ENCODE data around the gene OR5T1. TPM values are rescaled to one million over a fixed set of nuclear protein-coding genes. Genes with fewer than 3 reads are reported as not detected.

The OR5T1 gene
- not detected in 2 replicates for total RNA-seq

GRCh38 chr11:56273854-56274253, at the start of gene OR5T1:
TSS of gene OR5T1 (plus strand) at chr11:56274154. CDS start at chr11:56275639, 1,485 bp downstream.

GRCh38 chr11:56234155-56234554, 39.8 kb upstream of the OR5T1 start, which contains the start of gene OR5T2:
TSS of gene OR5T2 (minus strand) at chr11:56234255. CDS start at chr11:56233062, 1,193 bp downstream.

DNA sequence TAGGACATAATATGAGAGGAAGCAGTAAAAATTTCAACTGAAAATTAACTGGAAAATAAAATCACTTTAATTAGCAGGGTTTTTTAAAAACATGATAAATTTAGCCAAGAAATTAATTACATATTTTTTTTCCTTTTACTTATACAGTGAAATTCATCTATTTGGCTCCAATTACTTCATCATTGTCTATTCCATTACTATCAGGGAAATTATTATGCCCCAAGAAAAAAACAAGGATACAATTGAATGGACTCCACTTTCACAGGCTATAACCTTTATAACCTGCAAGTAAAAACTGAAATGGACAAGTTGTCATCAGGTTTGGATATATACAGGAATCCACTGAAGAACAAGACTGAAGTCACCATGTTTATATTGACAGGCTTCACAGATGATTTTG, 22.0 kb upstream of the OR5T1 start, which contains the start of gene OR5T3:
Gene OR5T3, plus strand, starts transcription at position 301 of the 400 bp plus-strand sequence. Its CDS starts 0 bp downstream, at position 301.

GRCh38 chr11:56292154-56292553, 18.2 kb downstream of the OR5T1 start, which contains the start of gene OR8H1:
TSS of gene OR8H1 (minus strand) at chr11:56292254. CDS start at chr11:56291062, 1,192 bp downstream.

GRCh38 chr11:56314844-56315243, 40.9 kb downstream of the OR5T1 start, which contains the start of gene OR8K3:
TSS of gene OR8K3 (plus strand) at chr11:56315144. CDS start at chr11:56318307, 3,163 bp downstream.

Other genes with a start within 250 kb of the OR5T1 start
- gene OR5AS1, start 246.5 kb upstream of the OR5T1 start, total RNA-seq = not detected in 2 replicates
- gene OR8I2, start 180.8 kb upstream of the OR5T1 start, total RNA-seq = not detected in 2 replicates
- not detected in 2 replicates for gene OR8H2, start 170.5 kb upstream of the OR5T1 start, total RNA-seq
- gene OR8H3, start 151.8 kb upstream of the OR5T1 start, total RNA-seq = not detected in 2 replicates
- not detected in 2 replicates for gene OR8J3, start 134.0 kb upstream of the OR5T1 start, total RNA-seq
- not detected in 2 replicates for gene OR8K5, start 113.8 kb upstream of the OR5T1 start, total RNA-seq
- not detected in 2 replicates for gene OR5J2, start 97.5 kb upstream of the OR5T1 start, total RNA-seq
- not detected in 2 replicates for gene OR5T2, start 39.9 kb upstream of the OR5T1 start, total RNA-seq
- not detected in 2 replicates for gene OR5T3, start 21.9 kb upstream of the OR5T1 start, total RNA-seq
- gene OR8H1, start 18.1 kb downstream of the OR5T1 start, total RNA-seq = not detected in 2 replicates
- not detected in 2 replicates for gene OR8K3, start 41.0 kb downstream of the OR5T1 start, total RNA-seq
- gene OR8K1, start 71.9 kb downstream of the OR5T1 start, total RNA-seq = not detected in 2 replicates
- gene OR8J1, start 80.1 kb downstream of the OR5T1 start, total RNA-seq = not detected in 2 replicates
- gene OR8U1, start 101.5 kb downstream of the OR5T1 start, total RNA-seq = not detected in 2 replicates
- gene OR5AL1, start 138.5 kb downstream of the OR5T1 start, total RNA-seq = not detected in 2 replicates
- gene OR5M3, start 199.2 kb downstream of the OR5T1 start, total RNA-seq = not detected in 2 replicates
- gene OR5M8, start 217.2 kb downstream of the OR5T1 start, total RNA-seq = not detected in 2 replicates